HG02840 (cell line): ENCODE data around the gene SSRP1.
A peak's percentile ranks its signal among the peaks of the same experiment; 100 is the strongest.

Experiments used
- ATAC-seq: cut with Tn5 transposase; IDR thresholded peaks from one replicate; pipeline ENCODE4 v1.9.1; 2021; ENCODE audit warnings: mild to moderate bottlenecking, moderate library complexity, moderate number of reproducible peaks; ENCODE audit not compliant: unreplicated experiment, low FRiP score

Gene SSRP1

DNA sequence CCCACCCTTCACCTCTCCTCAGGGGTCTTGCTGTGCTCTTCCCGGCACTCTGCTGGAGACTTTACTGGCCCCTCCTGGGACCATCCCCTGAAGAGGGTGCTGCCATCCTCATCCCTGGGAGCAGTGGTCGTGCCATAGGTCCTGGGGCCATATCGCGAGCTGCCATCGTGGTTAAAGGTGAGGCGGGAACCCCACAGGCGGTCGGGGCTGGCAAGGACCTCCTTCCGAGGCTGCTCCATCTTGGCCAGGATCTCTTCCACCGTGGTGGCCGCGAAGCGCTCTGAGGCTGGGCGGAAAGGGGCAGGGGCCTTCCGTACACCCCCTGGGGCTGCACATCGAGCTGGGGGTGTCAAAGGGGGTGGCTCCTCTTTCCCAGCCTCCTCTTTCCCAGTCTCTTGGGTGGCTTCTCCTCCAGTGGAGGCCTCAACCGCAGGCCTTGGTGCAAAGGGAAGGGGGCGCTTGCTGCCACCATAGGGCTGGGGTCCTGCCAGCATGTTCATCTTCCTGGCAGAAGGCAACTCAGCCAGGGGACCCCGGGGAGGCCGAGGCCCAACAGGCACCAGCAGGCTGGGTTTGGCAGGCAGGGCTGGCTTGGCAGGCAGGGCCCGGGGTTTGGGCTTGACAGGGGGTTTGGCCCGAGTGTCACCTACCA is 15.5 kb downstream of the SSRP1 start:
- ATAC-seq: no peak

DNA sequence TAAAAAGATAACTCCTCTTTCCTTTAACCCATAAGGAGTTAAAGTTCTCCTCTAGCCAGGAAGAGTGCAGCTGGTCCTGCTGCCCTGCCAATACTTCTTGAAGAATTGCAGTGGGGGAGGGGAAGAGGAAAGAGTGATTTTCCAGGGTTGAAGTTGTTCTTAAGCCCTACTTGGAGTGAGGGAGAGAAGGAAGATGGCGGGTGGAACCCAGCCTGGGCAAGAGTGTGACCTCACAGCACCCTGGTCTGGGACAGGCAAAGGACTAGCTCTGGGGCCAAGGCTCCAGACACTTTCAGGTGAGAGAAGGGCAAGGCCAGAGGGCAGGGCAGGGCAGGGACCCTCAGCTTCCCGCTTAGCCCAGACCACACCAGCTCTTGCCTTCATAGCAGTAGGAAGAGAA is 17.5 kb downstream of the SSRP1 start:
- ATAC-seq: no peak

DNA sequence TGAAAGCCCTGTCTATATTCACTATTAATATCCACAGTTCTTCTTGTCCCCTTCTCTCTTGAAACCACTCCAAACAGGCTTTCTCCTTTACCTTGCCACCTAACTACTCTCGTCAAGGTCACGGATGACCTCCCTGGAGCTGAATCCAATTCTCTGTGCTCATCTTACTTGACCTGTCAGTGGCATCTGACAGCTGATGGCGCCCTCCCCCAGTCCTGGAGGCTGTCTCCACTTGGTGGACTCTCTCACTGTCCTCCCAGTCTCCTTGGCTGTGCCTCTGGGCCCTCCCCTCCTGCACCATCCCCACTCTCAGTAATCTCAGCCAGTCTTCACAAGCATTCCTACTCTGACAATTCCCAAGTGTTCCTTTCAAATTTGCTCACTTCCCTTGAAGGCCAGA is 19.7 kb downstream of the SSRP1 start:
- no peak for ATAC-seq

DNA sequence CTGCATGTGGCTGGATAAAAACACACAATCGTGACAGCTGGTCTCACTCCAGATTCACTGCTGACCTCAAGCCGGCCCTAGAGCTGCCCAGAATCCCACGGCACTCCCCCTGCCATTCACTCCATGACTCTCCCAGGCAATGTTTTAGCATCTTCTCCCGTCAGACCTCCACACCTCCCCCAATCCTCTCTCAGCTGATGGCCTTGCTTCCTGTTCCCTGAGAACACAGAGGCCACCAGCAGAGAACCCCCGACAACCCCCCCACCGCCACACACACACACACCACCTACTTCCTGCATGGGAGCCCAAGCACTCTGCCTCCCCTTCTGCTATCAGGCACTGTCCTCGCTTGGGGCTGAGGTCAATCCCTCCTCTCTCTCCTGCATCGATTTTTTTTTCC is 20.2 kb downstream of the SSRP1 start:
- no peak for ATAC-seq

DNA sequence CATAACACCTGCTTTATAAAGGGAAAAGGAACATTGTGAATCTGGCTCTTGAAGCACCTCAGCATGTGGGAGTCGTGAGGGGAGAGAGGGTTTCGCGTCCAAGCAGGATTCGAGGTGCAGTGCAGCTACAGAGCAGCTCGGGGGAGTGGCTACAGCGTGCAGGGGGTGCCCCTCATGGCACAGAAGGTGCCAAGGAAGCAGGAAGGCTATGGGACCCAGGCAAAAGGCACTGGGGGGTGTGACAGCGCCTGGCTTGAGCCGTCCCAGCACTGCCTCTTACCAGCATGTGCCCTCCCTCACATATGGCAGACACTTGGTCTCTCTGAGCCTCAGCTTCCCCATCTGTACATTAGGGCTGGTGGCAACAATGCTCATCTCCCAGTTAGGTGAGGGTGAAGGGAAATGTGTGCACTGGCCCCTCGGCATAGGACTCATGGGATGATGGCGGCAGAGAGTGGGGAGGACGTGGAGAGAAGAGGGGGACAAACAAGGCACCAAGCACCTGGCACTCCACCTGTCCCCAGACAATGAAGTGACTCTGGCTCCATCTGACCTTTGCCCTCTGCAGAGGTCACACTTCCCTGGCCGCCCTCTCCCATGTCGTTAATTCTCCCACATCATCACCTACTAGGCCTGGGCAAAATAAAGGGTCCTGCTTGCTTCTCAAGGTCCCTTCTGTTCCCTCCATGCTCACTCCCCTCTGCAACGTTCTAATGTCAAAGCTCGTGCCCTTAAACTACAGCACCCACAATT is 21.3 kb downstream of the SSRP1 start:
- no peak for ATAC-seq

DNA sequence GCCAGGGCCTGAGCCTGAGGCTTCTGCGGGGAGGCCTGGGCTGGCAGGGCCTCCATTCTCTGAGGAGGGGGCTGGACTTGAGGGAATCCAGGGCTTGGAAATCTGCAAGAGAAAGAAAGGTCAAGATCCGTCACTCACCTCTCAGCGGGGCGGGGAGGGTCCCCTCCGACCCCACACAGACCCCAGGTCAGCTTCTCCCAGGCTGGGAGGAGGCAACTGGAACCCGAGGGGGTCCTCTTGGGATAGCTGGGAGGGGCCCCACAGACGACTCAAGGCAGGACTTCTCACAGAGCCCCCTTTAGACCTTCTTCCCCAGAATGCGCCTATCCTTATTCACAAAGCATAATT is 21.9 kb downstream of the SSRP1 start:
- no peak for ATAC-seq

DNA sequence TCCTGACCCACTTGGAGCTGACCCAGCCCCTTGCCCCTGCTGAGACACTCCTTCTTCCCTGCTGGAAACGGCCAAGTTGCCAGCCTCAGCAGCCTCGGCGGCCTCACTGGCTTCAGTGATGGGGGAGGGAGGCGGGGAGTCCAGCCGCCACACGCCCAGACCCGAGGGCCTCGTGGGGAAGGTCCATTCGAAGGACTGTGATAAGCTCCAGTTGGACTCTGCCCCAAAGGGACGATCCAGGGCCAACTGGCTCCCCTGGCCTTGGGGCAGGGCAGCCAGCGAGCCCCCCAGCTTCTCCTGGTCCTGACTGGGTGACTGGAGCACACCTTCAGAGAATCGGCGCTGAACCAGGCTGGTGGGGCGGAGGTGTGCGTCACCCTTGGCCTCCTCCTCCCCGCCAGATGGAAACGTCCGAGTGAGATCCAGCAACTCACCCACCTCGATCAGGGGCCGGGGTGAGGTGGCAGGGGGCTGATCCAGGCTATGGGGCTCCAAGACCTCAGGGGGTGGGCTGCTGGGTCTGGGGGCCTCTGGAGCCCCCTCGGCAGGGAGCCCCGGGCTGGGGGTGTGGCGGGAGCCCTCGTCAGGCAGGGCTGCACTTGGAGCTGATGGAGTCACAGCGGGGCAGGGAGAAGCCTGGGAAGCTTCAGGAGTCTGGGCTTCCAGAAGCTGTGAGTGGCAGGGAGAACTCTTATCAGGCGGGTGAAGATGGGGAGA is 22.5 kb downstream of the SSRP1 start:
- no peak for ATAC-seq

DNA sequence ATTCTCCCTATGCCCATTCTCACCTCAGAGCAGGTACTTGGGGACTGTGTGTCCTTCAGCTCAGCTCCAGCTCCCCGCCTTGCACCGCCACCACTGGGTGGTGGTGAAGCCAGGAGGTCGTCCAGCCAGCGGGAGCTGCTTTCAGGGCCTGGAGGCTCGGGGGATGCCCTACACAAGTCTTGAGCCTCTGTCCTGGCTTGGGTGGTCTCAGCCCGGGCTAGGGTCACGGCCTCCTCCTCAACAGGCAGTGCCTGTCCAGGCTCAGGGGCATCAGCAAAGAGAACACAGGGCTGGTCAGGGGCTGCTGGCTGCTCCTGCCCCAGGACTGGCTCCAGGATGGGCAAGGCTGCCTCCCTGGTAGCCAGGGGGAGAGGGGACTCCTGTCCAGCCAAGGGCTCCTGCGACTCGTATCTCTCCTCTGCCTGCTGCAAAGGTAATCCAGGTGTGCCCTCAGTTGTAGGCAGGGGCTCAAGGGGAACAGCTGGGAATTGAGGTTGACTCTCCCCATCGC is 23.1 kb downstream of the SSRP1 start:
- ATAC-seq: no peak

DNA sequence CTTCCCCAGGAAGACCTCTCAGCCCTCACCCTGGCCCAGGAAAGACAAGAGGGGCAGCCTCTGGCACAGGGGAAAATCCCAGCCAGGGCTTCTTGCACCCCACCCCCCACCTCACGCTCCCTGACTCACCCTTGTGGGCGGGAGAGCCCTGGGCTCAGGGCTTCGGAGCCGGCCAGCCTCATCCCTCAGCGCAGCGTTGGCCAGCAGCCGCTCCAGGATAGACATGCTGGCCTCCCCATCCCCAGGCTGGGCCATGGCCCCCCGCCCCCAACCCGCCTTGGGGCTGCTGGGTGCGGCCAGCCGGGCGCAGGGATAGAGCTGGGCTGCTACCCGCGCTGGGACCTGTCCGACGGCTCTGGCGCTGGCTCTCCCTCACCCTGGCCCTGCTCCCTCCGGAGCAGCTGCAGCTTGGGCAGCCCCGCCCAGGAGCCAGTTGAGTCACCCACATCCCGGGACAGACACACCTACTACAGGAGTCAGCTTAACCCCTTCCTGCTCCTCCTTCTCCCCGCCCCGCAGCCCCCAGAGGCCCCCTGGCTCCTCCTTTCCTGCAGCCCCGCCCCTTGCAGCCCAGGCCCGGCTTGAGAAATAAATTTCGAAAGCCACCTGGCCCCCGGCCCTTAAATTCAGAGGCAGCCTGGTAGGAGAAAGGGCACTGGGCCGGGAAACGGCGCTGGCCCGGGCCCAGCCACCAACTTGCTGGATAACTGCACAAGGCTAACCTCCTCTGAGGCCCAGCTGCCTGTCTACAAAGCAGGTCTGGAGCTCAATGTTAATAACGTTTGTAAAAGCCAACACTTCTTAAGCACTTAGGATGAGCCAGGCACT is 24.4 kb downstream of the SSRP1 start:
- peak; percentile 96 for ATAC-seq

DNA sequence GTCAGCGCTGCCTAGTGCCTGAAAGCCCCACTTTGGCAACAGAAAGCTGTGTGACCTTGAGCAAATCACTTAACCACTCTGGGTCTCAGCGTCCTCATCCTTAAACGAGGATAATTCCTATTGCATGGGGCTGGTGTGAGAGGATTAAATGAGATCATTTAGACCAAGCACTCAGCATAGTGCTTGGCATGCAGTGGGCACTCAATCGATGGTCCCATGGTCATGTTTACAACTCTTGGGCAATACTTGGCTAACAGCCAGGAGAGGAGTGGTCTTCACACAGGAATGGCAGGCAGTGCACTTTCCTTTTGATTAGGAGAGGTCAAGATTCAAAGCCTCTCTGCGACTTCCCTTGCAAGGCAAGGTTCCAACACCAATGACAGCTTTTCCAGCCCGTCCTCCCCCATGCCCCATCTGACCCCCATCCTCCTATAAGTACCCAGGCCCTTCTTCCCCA is 25.0 kb downstream of the SSRP1 start:
- ATAC-seq: no peak

DNA sequence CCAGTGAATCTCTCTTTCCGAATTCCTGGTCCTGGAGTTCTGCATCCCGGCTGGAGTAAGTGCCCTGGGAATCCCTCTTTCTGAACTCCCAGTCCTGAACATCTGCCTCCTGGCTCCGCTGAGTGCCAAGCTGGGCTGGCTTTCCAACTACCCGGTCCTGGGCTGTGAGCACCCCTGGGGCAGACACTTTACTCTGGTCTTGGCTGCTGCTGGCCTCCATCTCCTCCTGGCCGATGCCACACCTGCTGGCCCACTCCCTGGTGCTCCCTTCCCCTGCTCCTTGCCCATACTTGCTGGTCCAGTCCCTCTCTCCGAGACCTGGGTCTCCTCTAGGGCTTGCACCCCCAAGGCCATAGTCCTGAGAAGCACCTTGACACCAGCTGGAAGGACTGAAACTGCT is 25.6 kb downstream of the SSRP1 start:
- ATAC-seq: no peak

DNA sequence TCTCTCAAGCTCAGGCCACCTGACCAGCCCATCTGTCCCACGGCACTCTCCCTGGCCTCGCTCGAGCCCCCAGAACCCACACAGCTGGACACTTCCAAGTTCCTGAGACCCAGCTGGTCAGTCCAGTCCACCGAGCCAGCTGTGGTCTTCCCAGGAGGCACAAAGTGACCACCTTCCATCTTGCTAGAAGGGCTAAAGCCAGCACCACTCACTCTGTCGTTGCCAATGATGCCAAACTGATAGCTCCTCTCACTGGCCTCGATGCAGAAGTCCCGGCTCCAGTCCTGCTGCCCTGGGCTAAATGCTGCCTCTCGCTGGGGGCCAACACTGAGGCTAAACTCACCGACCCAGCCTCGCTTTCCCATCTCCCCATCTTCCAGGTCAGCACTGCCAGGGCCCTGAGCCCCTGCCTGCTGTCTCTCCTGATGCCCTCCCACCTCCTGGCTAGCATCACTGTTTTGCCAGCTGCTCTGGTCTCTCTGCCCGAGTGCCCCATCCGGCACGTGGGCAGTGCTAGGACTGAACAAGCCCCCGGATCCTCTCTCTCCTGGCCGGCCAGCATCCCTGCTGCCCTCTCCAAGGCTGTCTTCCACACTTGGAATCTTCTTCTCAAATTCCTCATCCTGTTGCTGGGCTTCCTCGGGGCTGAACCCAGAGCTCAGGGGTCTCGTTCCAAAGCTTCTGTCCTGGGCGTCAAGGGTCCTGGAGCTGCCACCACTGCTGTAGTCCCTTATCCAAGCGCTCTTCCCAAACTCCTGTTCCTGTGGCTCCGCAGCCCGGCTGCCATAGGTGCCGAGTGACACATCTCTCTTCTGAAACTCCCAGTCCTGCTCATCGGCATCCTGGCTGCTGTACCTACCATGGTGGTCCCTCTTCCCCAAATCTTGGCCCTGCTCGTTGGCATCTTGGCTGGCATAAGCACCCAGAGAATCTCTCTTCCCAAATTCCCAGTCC is 26.3 kb downstream of the SSRP1 start:
- ATAC-seq: no peak

DNA sequence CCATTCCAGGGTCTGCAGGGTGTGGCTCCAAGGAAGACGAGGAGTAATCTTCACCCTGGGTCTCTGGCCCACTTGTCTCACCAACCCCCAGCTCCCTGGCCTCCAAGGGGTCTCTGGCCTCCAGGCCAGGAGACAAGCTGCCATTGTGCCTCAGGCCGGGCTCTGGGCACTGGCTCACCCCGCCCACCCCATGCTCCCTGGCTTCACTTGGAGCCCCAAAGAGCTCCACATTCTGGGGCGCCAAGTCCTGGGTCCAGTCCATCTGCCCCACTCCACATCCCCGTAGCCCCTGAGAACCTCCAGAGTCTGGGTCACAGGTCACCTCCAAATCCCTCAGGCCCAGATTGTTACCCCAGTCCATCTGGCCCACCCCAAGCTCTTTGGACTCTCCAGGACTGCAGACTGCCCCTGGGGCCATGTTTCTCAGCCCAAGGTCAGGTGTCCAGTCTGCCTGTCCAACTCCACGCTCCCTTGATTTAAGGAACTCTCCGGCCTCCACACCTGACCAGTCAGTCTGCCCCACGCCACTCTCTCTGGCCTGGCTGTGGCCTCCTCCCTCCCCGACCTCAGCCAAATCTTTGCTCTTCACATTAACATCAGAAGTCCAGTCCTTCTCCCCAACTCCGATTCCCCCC is 27.1 kb downstream of the SSRP1 start:
- no peak for ATAC-seq

DNA sequence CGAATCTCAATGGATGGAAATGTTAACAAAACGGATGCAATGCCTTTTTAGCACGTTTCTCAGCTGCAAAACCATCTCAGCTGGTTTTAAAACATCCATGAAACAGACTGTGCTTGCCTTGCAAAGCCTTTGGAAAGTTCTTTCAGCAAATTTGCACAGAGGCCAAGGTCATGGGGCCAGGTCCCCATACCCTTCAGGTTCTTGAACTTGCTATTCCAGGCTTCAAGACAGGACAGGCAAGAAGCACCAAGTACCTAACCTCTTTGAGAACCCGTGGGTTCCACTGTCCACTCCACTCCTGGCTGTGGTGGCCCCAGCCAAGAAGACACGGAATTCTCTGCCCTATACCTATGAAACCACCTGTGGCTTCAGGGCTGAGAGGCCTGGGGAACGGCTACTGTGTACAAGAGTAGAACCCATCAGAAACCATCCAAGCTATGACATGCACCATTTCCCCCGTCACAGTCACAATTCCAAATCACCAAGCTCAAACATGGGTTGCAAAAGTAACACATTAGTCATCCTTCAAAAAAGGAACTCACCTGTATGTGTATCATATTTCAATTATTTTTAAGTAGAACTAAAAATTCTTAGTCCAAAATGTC is 27.9 kb downstream of the SSRP1 start:
- no peak for ATAC-seq

DNA sequence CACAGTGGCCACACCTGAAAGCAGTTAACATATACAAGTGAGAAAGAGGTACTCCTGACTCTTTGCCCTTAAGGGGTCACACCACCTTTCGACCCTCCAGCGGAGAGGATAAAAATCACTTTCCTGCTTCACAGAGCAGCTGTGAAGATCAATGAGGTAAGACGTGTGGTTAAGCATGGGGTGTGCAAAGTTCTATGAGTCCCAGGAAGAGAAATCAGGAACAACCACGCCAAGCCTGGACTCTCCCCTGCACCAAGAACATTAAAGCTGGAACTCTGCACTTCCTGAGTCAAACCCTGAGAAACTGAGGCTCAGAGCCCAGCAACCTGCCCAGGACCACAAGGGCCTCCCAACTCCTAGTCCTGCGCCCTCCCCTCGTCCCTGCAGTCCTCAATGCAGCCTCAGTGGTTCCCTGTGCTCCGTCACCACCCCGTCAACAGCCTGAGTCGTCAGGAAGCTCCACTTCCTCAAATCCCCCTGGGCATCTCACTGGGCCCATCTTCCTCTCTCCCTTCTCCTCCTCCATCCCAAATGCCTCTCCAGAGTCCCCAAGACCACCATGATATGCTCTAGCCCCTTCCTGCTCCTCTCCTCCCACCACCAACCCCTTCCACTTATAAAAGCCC is 28.6 kb downstream of the SSRP1 start:
- ATAC-seq: no peak

DNA sequence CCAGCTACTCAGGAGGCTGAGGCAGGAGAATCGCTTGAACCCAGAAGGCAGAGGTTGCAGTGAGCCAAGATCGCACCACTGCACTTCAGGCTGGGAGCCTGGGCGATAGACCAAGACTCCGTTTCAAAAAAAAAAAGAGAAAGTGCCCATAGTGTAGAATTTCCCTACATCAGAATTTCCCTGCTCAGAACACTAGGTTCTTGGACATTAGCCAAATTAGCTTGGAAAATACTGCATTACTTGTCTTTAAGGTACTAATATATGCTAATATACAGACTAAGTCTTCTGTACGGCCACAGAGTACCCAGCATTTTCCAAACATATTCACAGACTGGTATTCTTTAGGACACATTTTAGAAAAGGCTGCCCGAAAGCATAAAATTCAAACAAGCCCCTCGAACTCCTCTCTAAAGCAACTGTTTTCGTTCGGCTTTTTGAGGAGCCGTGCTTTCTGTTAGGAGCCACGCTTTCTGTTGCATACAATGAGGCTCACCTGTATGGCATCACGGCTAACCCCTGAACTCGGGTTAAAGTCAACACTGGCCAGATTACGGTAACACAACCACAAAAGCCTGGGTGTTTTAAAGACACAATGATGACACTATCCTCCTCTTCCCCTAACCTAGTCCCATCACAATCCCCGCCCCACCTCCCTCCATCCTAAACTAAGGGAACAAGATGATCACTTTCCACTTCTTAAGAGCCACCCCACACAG is 29.4 kb downstream of the SSRP1 start:
- no peak for ATAC-seq

DNA sequence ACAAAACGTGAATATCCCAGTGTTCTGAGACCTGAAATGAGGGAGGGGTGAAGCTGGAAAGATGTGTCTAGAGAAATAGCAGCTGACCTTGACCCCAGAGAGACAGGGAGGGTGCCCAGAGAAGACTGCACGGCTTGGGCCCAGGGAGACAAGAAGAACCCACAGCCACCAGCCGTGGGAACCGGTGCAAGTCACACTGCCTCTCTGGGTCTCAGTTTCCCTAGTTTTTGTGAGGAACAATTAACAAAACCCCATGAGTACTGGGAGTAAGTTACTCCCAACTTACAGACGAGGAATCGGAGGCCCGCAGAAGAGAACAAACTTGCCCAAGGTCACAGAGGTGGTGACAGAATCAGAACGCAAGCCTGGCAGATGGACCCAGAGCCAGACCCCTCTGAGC is 30.2 kb downstream of the SSRP1 start:
- no peak for ATAC-seq
